ENCODE results near the gene NFX1. TPM values are rescaled to one million over a fixed set of nuclear protein-coding genes. Genes with fewer than 3 reads are reported as not detected.
A peak's percentile ranks its signal among the peaks of the same experiment; 100 is the strongest.

The NFX1 gene
- total and polyA plus RNA-seq, 10 of the 15 experiments (the other 5 are each of a cell fraction or from before 2014, with no cell fraction given) = 11.9 to 45.1 (median 36.1) TPM

DNA sequence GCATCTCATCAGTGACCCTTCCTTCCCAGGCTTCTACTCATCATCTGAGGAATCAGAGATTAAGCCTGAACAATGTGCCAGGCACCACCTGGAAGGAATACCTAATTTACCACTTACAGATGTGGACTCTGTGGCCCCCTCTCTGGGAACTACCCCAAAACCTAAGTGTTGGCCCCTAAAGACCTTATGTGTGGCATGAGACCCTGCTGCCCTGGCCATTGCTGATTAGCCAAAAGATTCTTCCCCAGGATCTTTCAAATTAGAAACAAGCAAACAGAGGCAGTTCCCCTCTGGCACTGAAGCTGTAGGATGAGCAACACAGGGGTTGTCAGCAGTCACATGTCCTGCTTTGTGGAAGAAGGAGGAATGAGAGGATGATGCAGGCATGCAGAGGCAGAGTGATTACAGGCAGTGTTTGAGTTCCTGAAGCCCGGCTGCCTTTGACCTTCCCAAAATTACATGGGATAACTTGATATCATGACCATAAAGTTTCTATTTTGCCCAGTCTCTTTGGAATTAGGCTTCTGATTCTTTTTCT is 39.8 kb upstream of the NFX1 start:
- intact Hi-C loops (cut with micrococcal nuclease; ENCODE audit: unreplicated experiment) = no loop called here
- CTCF ChIA-PET = no interaction called here
- POLR2A ChIA-PET = no interaction called here
- Histone ChIP-seq H3K27me3 (replicated peaks in 1 of 2; ENCODE audit: control insufficient read depth in 2 of 2, insufficient read depth in 2 of 2, low read length in 1 of 2) (no peaks in the 10 kb centered on the region), H3K79me2 (ENCODE audit: control insufficient read depth, insufficient read depth, low read length) (no peaks in the 10 kb centered on the region), H4K20me1 (ENCODE audit: control insufficient read depth, insufficient read depth) (no peaks in the 10 kb centered on the region), H3K4me3 (no peak overlapping the region), H3K4me2 (ENCODE audit: control insufficient read depth, insufficient read depth) (no peak overlapping the region), H3K9ac (ENCODE audit: control insufficient read depth, insufficient read depth, low read length) (no peak overlapping the region; the same call in 1 of the 2 replicates), H3K27ac (ENCODE audit: control insufficient read depth, insufficient read depth) (no peak overlapping the region), H3K4me1 (ENCODE audit: control insufficient read depth, insufficient read depth, low read length) (peaks cover 16% of the 10 kb centered on the region), H3K36me3 (ENCODE audit: control insufficient read depth in 2 of 2, insufficient read depth in 2 of 2, low read length in 1 of 2) (peaks cover 12 to 18% of the 10 kb centered on the region in 2 experiments), H3K9me3 (replicated peaks; ENCODE audit: control insufficient read depth, insufficient read depth, low read length) (no peaks in the 10 kb centered on the region), H2AFZ (ENCODE audit: control insufficient read depth, low read depth, low read length) (no peak overlapping the region)
- in situ Hi-C loops (cut with MboI) = no loop called here
- no TSS peak for BruUV-seq (replicated peaks)
- 100% methylated on average over 1 of the region's 1 CpG for WGBS (ENCODE audit: insufficient coverage, insufficient replicate concordance, low lambda C conversion rate, missing lambda C conversion rate)
- 0 out of 2 replicates have a peak, but pooled peaks have one; percentile 27 for TF ChIP-seq POLR2A (IDR thresholded peaks at IDR 0.05; ENCODE audit: low read depth, low read length)
- no peak for TF ChIP-seq IRF4 (IDR thresholded peaks at IDR 0.05; ENCODE audit: low read depth, low read length)
- no peak for ATAC-seq
- FAIRE-seq = no peak
- RAD21 ChIA-PET (ENCODE audit: unreplicated experiment) = no interaction called here
- DNase-seq (ENCODE audit: low read depth, low spot score) = no peak
- SMC1A ChIA-PET (ENCODE audit: uncharacterized antibody, unreplicated experiment) = no interaction called here

DNA sequence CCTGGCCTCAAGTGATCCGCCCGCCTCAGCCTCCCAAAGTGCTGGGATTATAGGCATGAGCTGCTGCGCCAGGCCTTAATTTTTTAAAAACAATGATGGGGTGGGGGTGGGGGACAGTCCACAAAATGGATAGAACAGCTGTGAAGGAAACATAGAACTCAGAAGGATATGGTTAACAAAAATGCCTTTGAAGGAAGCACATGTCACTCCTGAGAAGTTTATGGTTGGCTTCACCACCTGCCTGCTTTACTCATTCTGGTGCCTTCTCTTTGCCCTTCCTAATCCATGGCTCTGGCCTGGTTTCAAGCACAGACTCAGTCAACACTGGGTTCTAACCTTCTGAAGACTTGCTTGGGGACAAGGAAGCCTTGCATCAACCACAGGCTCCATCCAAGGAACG is 36.1 kb upstream of the NFX1 start:
- H4K20me1 ChIP-seq (ENCODE audit: control insufficient read depth, insufficient read depth) = no peaks in the 10 kb centered on the region
- no peak overlapping the region for H2AFZ ChIP-seq (ENCODE audit: control insufficient read depth, low read depth, low read length)
- ChIA-PET SMC1A (ENCODE audit: uncharacterized antibody, unreplicated experiment) (no interaction called here), POLR2A (interaction anchor here (0.7 kb wide), 1 partner anchor 22 kb away, joined by 3 read pairs; no protein-coding TSS in a partner anchor), CTCF (interaction anchor here (0.6 kb wide), 1 partner anchor 110 kb away, joined by 3 read pairs; no protein-coding TSS in a partner anchor), RAD21 (ENCODE audit: unreplicated experiment) (interaction anchor here (1.7 kb wide), 1 partner anchor 28 kb away, joined by 4 read pairs; no protein-coding TSS in a partner anchor)
- H3K27me3 ChIP-seq (replicated peaks in 1 of 2; ENCODE audit: control insufficient read depth in 2 of 2, insufficient read depth in 2 of 2, low read length in 1 of 2) = no peaks in the 10 kb centered on the region
- no peak for ATAC-seq
- no peak overlapping the region for H3K4me2 ChIP-seq (ENCODE audit: control insufficient read depth, insufficient read depth)
- WGBS (ENCODE audit: insufficient coverage, insufficient replicate concordance, low lambda C conversion rate, missing lambda C conversion rate) = 99% methylated on average over 4 of the region's 4 CpGs
- H3K36me3 ChIP-seq (ENCODE audit: control insufficient read depth in 2 of 2, insufficient read depth in 2 of 2, low read length in 1 of 2) = peaks cover 22 to 32% of the 10 kb centered on the region in 2 experiments
- no peaks in the 10 kb centered on the region for H3K79me2 ChIP-seq (ENCODE audit: control insufficient read depth, insufficient read depth, low read length)
- no peaks in the 10 kb centered on the region for H3K9me3 ChIP-seq (replicated peaks; ENCODE audit: control insufficient read depth, insufficient read depth, low read length)
- intact Hi-C loops (cut with micrococcal nuclease; ENCODE audit: unreplicated experiment) (no loop called here), in situ Hi-C loops (cut with MboI) (no loop called here)
- no peak for DNase-seq (ENCODE audit: low read depth, low spot score)
- FAIRE-seq = no peak
- H3K27ac ChIP-seq (ENCODE audit: control insufficient read depth, insufficient read depth) = no peak overlapping the region
- BruUV-seq (replicated peaks) = no TSS peak
- no peak overlapping the region for H3K4me3 ChIP-seq
- H3K4me1 ChIP-seq (ENCODE audit: control insufficient read depth, insufficient read depth, low read length) = peaks cover 13% of the 10 kb centered on the region
- H3K9ac ChIP-seq (ENCODE audit: control insufficient read depth, insufficient read depth, low read length) = no peak overlapping the region
- TF ChIP-seq ASH2L (IDR thresholded peaks at IDR 0.05; ENCODE audit: borderline replicate concordance, low read depth) (no peak), TARDBP (IDR thresholded peaks at IDR 0.05; ENCODE audit: borderline replicate concordance) (no peak), IKZF2 (IDR thresholded peaks at IDR 0.05) (no peak)
- TF ChIP-seq, protein P1, sequence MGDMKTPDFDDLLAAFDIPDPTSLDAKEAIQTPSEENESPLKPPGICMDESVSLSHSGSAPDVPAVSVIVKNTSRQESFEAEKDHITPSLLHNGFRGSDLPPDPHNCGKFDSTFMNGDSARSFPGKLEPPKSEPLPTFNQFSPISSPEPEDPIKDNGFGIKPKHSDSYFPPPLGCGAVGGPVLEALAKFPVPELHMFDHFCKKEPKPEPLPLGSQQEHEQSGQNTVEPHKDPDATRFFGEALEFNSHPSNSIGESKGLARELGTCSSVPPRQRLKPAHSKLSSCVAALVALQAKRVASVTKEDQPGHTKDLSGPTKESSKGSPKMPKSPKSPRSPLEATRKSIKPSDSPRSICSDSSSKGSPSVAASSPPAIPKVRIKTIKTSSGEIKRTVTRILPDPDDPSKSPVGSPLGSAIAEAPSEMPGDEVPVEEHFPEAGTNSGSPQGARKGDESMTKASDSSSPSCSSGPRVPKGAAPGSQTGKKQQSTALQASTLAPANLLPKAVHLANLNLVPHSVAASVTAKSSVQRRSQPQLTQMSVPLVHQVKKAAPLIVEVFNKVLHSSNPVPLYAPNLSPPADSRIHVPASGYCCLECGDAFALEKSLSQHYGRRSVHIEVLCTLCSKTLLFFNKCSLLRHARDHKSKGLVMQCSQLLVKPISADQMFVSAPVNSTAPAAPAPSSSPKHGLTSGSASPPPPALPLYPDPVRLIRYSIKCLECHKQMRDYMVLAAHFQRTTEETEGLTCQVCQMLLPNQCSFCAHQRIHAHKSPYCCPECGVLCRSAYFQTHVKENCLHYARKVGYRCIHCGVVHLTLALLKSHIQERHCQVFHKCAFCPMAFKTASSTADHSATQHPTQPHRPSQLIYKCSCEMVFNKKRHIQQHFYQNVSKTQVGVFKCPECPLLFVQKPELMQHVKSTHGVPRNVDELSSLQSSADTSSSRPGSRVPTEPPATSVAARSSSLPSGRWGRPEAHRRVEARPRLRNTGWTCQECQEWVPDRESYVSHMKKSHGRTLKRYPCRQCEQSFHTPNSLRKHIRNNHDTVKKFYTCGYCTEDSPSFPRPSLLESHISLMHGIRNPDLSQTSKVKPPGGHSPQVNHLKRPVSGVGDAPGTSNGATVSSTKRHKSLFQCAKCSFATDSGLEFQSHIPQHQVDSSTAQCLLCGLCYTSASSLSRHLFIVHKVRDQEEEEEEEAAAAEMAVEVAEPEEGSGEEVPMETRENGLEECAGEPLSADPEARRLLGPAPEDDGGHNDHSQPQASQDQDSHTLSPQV (IDR thresholded peaks at IDR 0.05) = no peak
- TF ChIP-seq, protein P2, sequence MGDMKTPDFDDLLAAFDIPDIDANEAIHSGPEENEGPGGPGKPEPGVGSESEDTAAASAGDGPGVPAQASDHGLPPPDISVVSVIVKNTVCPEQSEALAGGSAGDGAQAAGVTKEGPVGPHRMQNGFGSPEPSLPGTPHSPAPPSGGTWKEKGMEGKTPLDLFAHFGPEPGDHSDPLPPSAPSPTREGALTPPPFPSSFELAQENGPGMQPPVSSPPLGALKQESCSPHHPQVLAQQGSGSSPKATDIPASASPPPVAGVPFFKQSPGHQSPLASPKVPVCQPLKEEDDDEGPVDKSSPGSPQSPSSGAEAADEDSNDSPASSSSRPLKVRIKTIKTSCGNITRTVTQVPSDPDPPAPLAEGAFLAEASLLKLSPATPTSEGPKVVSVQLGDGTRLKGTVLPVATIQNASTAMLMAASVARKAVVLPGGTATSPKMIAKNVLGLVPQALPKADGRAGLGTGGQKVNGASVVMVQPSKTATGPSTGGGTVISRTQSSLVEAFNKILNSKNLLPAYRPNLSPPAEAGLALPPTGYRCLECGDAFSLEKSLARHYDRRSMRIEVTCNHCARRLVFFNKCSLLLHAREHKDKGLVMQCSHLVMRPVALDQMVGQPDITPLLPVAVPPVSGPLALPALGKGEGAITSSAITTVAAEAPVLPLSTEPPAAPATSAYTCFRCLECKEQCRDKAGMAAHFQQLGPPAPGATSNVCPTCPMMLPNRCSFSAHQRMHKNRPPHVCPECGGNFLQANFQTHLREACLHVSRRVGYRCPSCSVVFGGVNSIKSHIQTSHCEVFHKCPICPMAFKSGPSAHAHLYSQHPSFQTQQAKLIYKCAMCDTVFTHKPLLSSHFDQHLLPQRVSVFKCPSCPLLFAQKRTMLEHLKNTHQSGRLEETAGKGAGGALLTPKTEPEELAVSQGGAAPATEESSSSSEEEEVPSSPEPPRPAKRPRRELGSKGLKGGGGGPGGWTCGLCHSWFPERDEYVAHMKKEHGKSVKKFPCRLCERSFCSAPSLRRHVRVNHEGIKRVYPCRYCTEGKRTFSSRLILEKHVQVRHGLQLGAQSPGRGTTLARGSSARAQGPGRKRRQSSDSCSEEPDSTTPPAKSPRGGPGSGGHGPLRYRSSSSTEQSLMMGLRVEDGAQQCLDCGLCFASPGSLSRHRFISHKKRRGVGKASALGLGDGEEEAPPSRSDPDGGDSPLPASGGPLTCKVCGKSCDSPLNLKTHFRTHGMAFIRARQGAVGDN (IDR thresholded peaks at IDR 0.05) = no peak

Data from GM12878 (cell line).